Testis (tissue), 3 donors: Measurements from ENCODE around the gene C11orf52. TPM values are rescaled to one million over a fixed set of nuclear protein-coding genes. Genes with fewer than 3 reads are reported as not detected.

Source experiments
- DNase-seq: peaks from one replicate; pipeline ENCODE4 v3.0.0-alpha.2; 2019
- H3K27ac ChIP-seq, 2 donors: fragments of 200-600 bp; sonication (generic); one replicate each; pipeline ENCODE4 v1.5.1; 2019
- H3K27me3 ChIP-seq: fragments of 200-600 bp; sonication (generic); one replicate; pipeline ENCODE4 v1.5.1; 2019
- H3K36me3 ChIP-seq: fragments of 200-600 bp; sonication (generic); one replicate; pipeline ENCODE4 v1.5.1; 2017; ENCODE audit warnings: low read depth; ENCODE audit errors: missing control alignments
- H3K4me1 ChIP-seq: fragments of 200-600 bp; sonication (generic); one replicate; pipeline ENCODE4 v1.5.1; 2019
- H3K4me3 ChIP-seq, 2 donors: fragments of 200-600 bp; sonication (generic); one replicate each; pipeline ENCODE4 v1.5.1; 2017 to 2019
- H3K9me3 ChIP-seq: fragments of 200-600 bp; sonication (generic); one replicate; pipeline ENCODE4 v1.5.1; 2017
- CTCF ChIP-seq, 3 experiments: fragments of 450-650 bp in 2 of 3; fragments of 200-600 bp in 1 of 3; sonication (generic) in 1 of 3; IDR thresholded peaks; one replicate each; pipeline ENCODE4 v1.5.1; 2016 to 2019; ENCODE audit warnings: antibody characterized with exemption in 3 of 3, mild to moderate bottlenecking in 2 of 3, moderate library complexity in 1 of 3
- POLR2A ChIP-seq: fragments of 450-650 bp; IDR thresholded peaks from one replicate; pipeline ENCODE4 v1.6.1; 2017; ENCODE audit warnings: antibody characterized with exemption, mild to moderate bottlenecking, moderate library complexity
- WGBS, 2 donors: methylation state at CpG; one replicate each; pipeline ENCODE4 v1.1.5; 2018; 5-methylcytosine and 5-hydroxymethylcytosine counted together
- intact Hi-C: fragments of 100-400 bp; cut with DNase I; formaldehyde crosslinking; loops from one replicate; pipeline ENCODE4 v1.15.1; 2023; ENCODE audit warnings: low total_unique reads
- polyA plus RNA-seq: library from polyadenylated mRNA; stranded (reverse); fragments of 350-450 nt; fragmentation: Illumina TruSeq; extraction: RNeasy Lipid Tissue Mini Kit (QIAGEN cat#74804); gene quantifications from one replicate; pipeline ENCODE4 v1.2.3, GENCODE V29; 2014; ENCODE audit warnings: low read depth, low replicate concordance; ENCODE audit not compliant: insufficient read depth
- total RNA-seq, 2 donors: library from RNA; depleted of rRNA; stranded (reverse); fragments of >200 nt; gene quantifications; one replicate each; pipeline ENCODE4 v1.2.3, GENCODE V29; 2016

C11orf52 gene
- total and polyA plus RNA-seq, 3 donors from 2014 or later = 1.4 to 2.0 (median 1.6) TPM

DNA sequence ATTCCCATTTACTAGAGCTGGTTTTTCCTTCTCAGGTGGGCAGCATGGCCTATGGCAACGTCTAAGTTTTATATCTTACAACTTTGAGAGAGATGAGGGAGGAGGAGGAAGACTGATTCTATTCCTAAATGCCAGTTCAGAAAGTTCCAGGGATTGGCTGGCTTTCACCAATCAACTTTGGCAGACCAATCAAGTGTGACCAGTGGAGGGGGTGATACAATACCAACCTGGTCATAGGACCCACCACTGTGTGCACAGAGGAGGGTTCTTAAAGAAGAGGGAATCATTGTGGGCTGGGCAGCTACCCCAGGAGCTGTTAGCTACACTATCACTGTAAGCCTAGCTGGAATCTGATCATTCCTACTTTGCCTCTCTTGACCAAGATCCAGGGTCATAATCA is 26.5 kb downstream of the C11orf52 start:
- H3K4me1 ChIP-seq = no peaks in the 10 kb centered on the region
- H3K36me3 ChIP-seq = no peaks in the 10 kb centered on the region
- no peak for TF ChIP-seq POLR2A
- TF ChIP-seq CTCF (IDR thresholded peaks at IDR 0.05) = no peak
- H3K27ac ChIP-seq = no peak overlapping the region
- intact Hi-C loops = no loop called here
- no peak for DNase-seq
- H3K4me3 ChIP-seq = no peak overlapping the region
- H3K9me3 ChIP-seq = no peaks in the 10 kb centered on the region
- no peaks in the 10 kb centered on the region for H3K27me3 ChIP-seq
- 65 to 70% methylated on average over 1 of the region's 1 CpG for WGBS, 2 donors

DNA sequence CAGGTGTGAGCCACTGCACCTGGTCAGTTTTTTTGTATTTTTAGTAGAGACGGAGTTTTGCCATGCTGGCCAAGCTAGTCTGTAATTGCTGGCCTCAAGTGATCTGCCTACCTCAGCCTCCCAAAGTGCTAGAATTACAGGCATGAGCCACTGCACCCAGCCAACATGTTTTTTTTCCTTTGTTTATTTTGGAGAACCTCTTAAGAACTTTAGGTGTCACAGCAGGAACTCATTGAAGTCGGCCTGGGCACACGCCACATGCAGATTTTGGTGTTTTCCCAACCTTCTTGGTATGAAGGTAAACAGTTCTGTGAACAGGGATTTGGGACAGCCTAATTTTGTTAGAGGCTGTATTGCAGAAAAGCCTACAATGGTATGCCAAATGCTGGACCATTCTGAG is 27.8 kb downstream of the C11orf52 start:
- Histone ChIP-seq H3K36me3 (no peaks in the 10 kb centered on the region), H3K27ac (no peak overlapping the region), H3K27me3 (no peaks in the 10 kb centered on the region), H3K4me1 (no peaks in the 10 kb centered on the region), H3K9me3 (no peaks in the 10 kb centered on the region), H3K4me3 (no peak overlapping the region)
- intact Hi-C loops = no loop called here
- TF ChIP-seq POLR2A (no peak), CTCF (IDR thresholded peaks at IDR 0.05) (no peak)
- DNase-seq = no peak
- 63 to 72% methylated on average over 3 of the region's 3 CpGs for WGBS, 2 donors

DNA sequence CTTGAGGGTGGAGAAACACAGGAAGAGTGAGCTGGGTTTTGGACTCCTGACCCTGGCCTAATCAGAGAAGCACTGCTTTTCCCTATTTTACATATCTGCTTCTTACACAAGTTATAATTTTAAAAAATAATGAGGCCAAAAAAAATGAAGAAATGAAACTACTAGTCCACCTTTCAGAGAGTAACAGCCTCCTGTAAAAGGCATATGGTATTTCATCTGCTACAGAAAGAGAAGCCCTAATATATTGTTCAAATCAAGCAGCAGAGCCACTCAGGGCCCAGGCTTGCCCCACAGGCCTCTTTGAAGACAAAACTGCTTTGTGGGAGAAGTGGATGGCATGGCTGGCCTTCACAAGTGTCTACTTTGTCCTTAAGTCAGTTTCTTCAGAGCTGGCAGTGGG is 28.4 kb downstream of the C11orf52 start:
- no peak for DNase-seq
- H3K4me1 ChIP-seq = no peaks in the 10 kb centered on the region
- intact Hi-C loops = no loop called here
- no peaks in the 10 kb centered on the region for H3K9me3 ChIP-seq
- H3K36me3 ChIP-seq = no peaks in the 10 kb centered on the region
- H3K27me3 ChIP-seq = no peaks in the 10 kb centered on the region
- TF ChIP-seq POLR2A (no peak), CTCF (IDR thresholded peaks at IDR 0.05) (no peak)
- no peak overlapping the region for H3K4me3 ChIP-seq
- H3K27ac ChIP-seq = no peak overlapping the region

DNA sequence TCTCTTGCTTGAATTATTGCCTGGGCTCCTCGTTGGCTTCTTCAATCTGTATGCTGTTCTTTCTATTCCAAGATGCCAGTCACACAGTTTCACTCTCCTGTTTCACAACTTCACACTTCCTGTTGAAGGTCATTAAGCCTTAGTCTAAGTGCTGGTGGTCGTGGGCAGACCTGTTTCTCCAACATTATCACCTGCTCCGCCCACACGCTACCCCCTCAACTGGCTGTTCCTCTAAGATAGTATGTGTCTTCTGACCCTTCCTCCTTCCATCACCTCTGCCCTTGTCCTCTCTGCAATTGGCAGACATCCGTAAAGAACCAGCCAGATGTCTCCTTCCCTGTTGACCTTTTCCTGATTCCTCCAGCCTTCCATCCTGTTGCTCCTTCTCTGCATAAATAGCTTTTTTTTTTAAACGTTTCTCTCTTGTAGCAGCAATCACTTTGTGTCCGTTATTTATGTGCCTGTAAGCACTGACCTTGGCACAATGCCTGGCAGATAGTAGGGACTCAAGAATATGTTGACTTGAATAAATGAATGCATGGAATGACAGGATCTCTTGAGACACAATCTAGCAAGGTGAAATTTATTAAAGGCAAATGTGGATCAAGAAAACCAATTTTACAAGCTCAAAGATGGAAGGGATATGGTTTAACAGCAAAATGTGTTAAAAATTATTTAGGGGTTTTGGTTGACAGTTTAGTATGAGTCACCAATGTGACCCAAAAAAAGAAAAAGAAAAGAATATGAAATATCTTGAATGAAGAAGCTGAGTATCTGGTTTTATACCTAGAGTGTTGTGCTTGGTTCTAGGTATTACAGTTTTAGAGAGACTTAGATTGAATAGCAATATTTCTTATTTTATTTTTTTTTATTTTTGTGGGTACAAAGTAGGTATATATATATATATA is 31.1 kb downstream of the C11orf52 start:
- 41 to 55% methylated on average over 7 of the region's 7 CpGs for WGBS, 2 donors
- intact Hi-C loops = no loop called here
- Histone ChIP-seq H3K9me3 (no peaks in the 10 kb centered on the region), H3K4me1 (no peaks in the 10 kb centered on the region), H3K36me3 (no peaks in the 10 kb centered on the region), H3K27me3 (no peaks in the 10 kb centered on the region), H3K4me3 (no peak overlapping the region), H3K27ac (no peak overlapping the region)
- no peak for DNase-seq
- TF ChIP-seq CTCF (IDR thresholded peaks at IDR 0.05) (no peak), POLR2A (no peak)

- no peak overlapping the region for H3K4me3 ChIP-seq
- intact Hi-C loops = no loop called here
- no peak for TF ChIP-seq POLR2A
- no peak for TF ChIP-seq CTCF (IDR thresholded peaks at IDR 0.05)
Measured at GRCh38 chr11:111951565-111951964, 32.9 kb downstream of the C11orf52 start.

More at GRCh38 chr11:111951565-111951964, 32.9 kb downstream of the C11orf52 start:
- Histone ChIP-seq H3K36me3 (no peaks in the 10 kb centered on the region), H3K27ac (no peak overlapping the region), H3K27me3 (no peaks in the 10 kb centered on the region), H3K4me1 (no peaks in the 10 kb centered on the region), H3K9me3 (no peaks in the 10 kb centered on the region)
- 92 to 94% methylated on average over 3 of the region's 3 CpGs for WGBS, 2 donors
- no peak for DNase-seq
